Hepatocyte (in vitro differentiated cells): Measurements from ENCODE around the gene UMAD1. TPM values are rescaled to one million over a fixed set of nuclear protein-coding genes. Genes with fewer than 3 reads are reported as not detected.

Experiments
- DNase-seq: peaks from one replicate; pipeline ENCODE4 v3.0.0-alpha.2; 2016; ENCODE audit warnings: low spot score
- H2AFZ ChIP-seq: fragments of 200-600 bp; sonication (generic); 2 replicates; pipeline ENCODE4 v1.6.0; 2016; ENCODE audit warnings: antibody characterized with exemption, mild to moderate bottlenecking
- H3K27ac ChIP-seq: fragments of 200-600 bp; sonication (generic); 2 replicates; pipeline ENCODE4 v1.5.1; 2016; ENCODE audit warnings: mild to moderate bottlenecking
- H3K27me3 ChIP-seq: fragments of 200-600 bp; sonication (generic); 2 replicates; pipeline ENCODE4 v1.6.1; 2016
- H3K36me3 ChIP-seq: fragments of 200-600 bp; sonication (generic); replicated peaks from 2 replicates; pipeline ENCODE4 v1.5.1; 2016; ENCODE audit warnings: low read depth; ENCODE audit not compliant: insufficient read depth
- H3K4me1 ChIP-seq: fragments of 200-600 bp; sonication (generic); 2 replicates; pipeline ENCODE4 v1.5.1; 2016; ENCODE audit warnings: mild to moderate bottlenecking, moderate library complexity; ENCODE audit not compliant: insufficient read depth
- H3K4me2 ChIP-seq: fragments of 200-600 bp; sonication (generic); 2 replicates; pipeline ENCODE4 v1.6.0; 2016
- H3K4me3 ChIP-seq: fragments of 200-600 bp; sonication (generic); 2 replicates; pipeline ENCODE4 v1.5.1; 2016; ENCODE audit warnings: mild to moderate bottlenecking
- H3K79me2 ChIP-seq: fragments of 200-600 bp; sonication (generic); 2 replicates; pipeline ENCODE4 v1.6.0; 2017; ENCODE audit warnings: mild to moderate bottlenecking
- H3K9me2 ChIP-seq: fragments of 200-600 bp; sonication (generic); replicated peaks from 2 replicates; pipeline ENCODE4 v1.6.0; 2017; ENCODE audit warnings: mild to moderate bottlenecking; ENCODE audit not compliant: insufficient read depth
- H3K9me3 ChIP-seq: fragments of 200-600 bp; sonication (generic); 2 replicates; pipeline ENCODE4 v1.5.1; 2016; ENCODE audit warnings: low read depth, mild to moderate bottlenecking
- H4K20me1 ChIP-seq: fragments of 200-600 bp; sonication (generic); 2 replicates; pipeline ENCODE4 v1.6.0; 2016; ENCODE audit warnings: mild to moderate bottlenecking; ENCODE audit not compliant: insufficient read depth, poor library complexity, severe bottlenecking
- CTCF ChIP-seq: fragments of 200-600 bp; sonication (generic); IDR thresholded peaks from 2 replicates; pipeline ENCODE4 v1.5.1; 2016; ENCODE audit warnings: antibody characterized with exemption, mild to moderate bottlenecking; ENCODE audit not compliant: poor library complexity
- EZH2 ChIP-seq: fragments of 200-600 bp; sonication (generic); IDR thresholded peaks from 2 replicates; pipeline ENCODE4 v1.6.1; 2016; ENCODE audit warnings: antibody characterized with exemption, mild to moderate bottlenecking, borderline replicate concordance
- EZH2phosphoT487 ChIP-seq: fragments of 200-600 bp; sonication (generic); IDR thresholded peaks from one replicate; pipeline ENCODE4 v1.6.1; 2018; ENCODE audit warnings: antibody characterized with exemption, mild to moderate bottlenecking, low read depth, moderate library complexity; ENCODE audit not compliant: unreplicated experiment, severe bottlenecking
- whole genome bisulfite sequencing: methylation state at CpG from one replicate; pipeline ENCODE4 v1.1.6; 2016; ENCODE audit warnings: low lambda C conversion rate; ENCODE audit errors: missing lambda C conversion rate; 5-methylcytosine and 5-hydroxymethylcytosine counted together
- polyA plus RNA-seq: library from polyadenylated mRNA; unstranded; fragments of >200 nt; fragmentation: Nextera tagmentation; extraction: Ambion mirVana; gene quantifications from 2 replicates; pipeline ENCODE4 v1.2.1, GENCODE V29; 2016
- total RNA-seq: library from RNA; depleted of rRNA; stranded (reverse); fragments of >200 nt; gene quantifications from 2 replicates; pipeline ENCODE4 v1.2.3, GENCODE V29; 2014

UMAD1 gene
- total and polyA plus RNA-seq, 2 experiments from 2014 or later, result 15.7 to 29.0 TPM

- Histone ChIP-seq H3K36me3 (no peaks in the 10 kb centered on the region), H4K20me1 (no peaks in the 10 kb centered on the region), H3K79me2 (no peaks in the 10 kb centered on the region), H3K4me1 (no peaks in the 10 kb centered on the region), H3K4me2 (no peak overlapping the region), H3K27me3 (no peaks in the 10 kb centered on the region), H2AFZ (no peak overlapping the region), H3K27ac (no peak overlapping the region), H3K9me2 (no peaks in the 10 kb centered on the region), H3K9me3 (no peaks in the 10 kb centered on the region), H3K4me3 (no peak overlapping the region)
- TF ChIP-seq CTCF, result no peak
- TF ChIP-seq EZH2, result no peak
- DNase-seq, result no peak
Observed at GRCh38 chr7:7918736-7919448, 278.3 kb downstream of the UMAD1 start.

DNA sequence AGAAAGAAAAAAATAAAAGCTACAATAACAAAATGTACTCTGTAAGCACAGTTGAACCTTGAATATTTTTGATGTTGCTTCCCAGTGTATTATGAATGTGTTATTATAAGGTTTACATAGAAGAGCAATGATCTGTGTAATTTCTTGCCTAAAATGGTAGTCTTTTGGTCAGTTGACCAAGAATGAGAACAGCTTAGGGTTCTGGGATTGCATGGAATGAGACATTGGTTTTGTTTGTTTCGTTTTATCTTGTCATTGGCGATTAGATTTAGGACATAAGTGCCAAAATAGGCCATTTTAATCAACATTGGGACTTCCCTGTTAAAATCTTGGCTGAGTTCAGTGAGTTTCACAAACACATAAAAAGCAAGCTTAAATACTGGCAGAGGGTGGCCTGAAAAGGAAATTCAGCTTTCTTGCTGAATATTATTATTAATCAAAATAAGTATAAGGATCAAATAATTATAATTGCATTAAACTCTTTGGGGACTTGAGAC is 278.9 kb downstream of the UMAD1 start:
- no peaks in the 10 kb centered on the region for H3K36me3 ChIP-seq
- no peaks in the 10 kb centered on the region for H4K20me1 ChIP-seq
- H3K79me2 ChIP-seq, result no peaks in the 10 kb centered on the region
- no peak overlapping the region for H3K4me2 ChIP-seq
- no peaks in the 10 kb centered on the region for H3K9me2 ChIP-seq
- no peaks in the 10 kb centered on the region for H3K27me3 ChIP-seq
- no peak overlapping the region for H3K4me3 ChIP-seq
- H2AFZ ChIP-seq, result no peak overlapping the region
- WGBS, result 90% methylated on average over 2 of the region's 2 CpGs
- no peak overlapping the region for H3K27ac ChIP-seq
- no peaks in the 10 kb centered on the region for H3K4me1 ChIP-seq
- TF ChIP-seq EZH2phosphoT487 (no peak), CTCF (no peak), EZH2 (no peak)
- no peaks in the 10 kb centered on the region for H3K9me3 ChIP-seq
- DNase-seq, result no peak

DNA sequence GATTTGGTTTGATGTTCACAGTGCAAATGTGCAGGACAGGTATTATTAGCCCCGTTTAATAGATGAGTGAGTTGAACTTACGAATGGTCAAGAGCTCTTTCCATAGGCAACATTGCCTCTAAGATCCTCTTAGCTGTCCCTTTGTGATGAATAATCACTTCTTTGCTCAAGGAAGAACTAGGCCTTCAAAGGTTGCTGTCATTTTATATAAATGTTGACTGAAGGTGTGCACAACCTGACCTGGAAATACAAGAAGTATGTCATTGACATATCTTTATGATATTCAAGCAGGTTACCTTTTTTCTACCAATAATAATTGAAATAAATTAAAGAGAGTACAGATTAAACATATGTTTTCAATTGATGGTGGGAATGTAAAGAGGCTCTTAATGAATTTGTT is 279.5 kb downstream of the UMAD1 start:
- H2AFZ ChIP-seq, result no peak overlapping the region
- no peaks in the 10 kb centered on the region for H3K9me2 ChIP-seq
- H3K27me3 ChIP-seq, result no peaks in the 10 kb centered on the region
- no peaks in the 10 kb centered on the region for H4K20me1 ChIP-seq
- no peak for TF ChIP-seq EZH2
- no peak for TF ChIP-seq CTCF
- no peak for TF ChIP-seq EZH2phosphoT487
- 64% methylated on average over 2 of the region's 2 CpGs for WGBS
- no peaks in the 10 kb centered on the region for H3K36me3 ChIP-seq
- H3K27ac ChIP-seq, result no peak overlapping the region
- H3K4me2 ChIP-seq, result peak overlapping the region; percentile 13
- no peaks in the 10 kb centered on the region for H3K9me3 ChIP-seq
- no peaks in the 10 kb centered on the region for H3K4me1 ChIP-seq
- no peaks in the 10 kb centered on the region for H3K79me2 ChIP-seq
- H3K4me3 ChIP-seq, result no peak overlapping the region
- no peak for DNase-seq
